HG03558 (cell line): ENCODE measurements around the gene METTL1.
"Not testable (repeated sequence)": the region's sequence is repeated elsewhere in the genome, so short reads cannot be mapped to it uniquely, and the experiment has no call there.

Experiments used
- ATAC-seq: cut with Tn5 transposase; IDR thresholded peaks from one replicate; pipeline ENCODE4 v1.9.1; 2021; ENCODE audit warnings: moderate number of reproducible peaks; ENCODE audit not compliant: unreplicated experiment; ENCODE audit errors: extremely low read depth

METTL1 gene

GRCh38 chr12:57771873-57772428 is at the start of gene METTL1:
Gene METTL1, minus strand, starts transcription at chr12:57772105. Its CDS starts 22 bp downstream, at chr12:57772083.
- peak; percentile 45 for ATAC-seq

GRCh38 chr12:57821015-57821414 is 49.1 kb upstream of the METTL1 start:
- ATAC-seq, result not testable (repeated sequence)

GRCh38 chr12:57820119-57820518 is 48.2 kb upstream of the METTL1 start:
- ATAC-seq, result not testable (repeated sequence)

- ATAC-seq, result not testable (repeated sequence)
Measured at GRCh38 chr12:57817990-57818331, 46.1 kb upstream of the METTL1 start.

- ATAC-seq, result no peak
Measured at GRCh38 chr12:57817261-57817989, 45.5 kb upstream of the METTL1 start.

- ATAC-seq, result no peak
Measured at GRCh38 chr12:57816855-57817151, 44.9 kb upstream of the METTL1 start.

GRCh38 chr12:57816001-57816854 is 44.3 kb upstream of the METTL1 start:
- no peak for ATAC-seq

- ATAC-seq, result no peak
Measured at GRCh38 chr12:57815177-57816000, 43.5 kb upstream of the METTL1 start.

GRCh38 chr12:57813971-57814772 is 42.3 kb upstream of the METTL1 start:
- ATAC-seq, result no peak

GRCh38 chr12:57813111-57813970 is 41.4 kb upstream of the METTL1 start:
- ATAC-seq, result no peak

- no peak for ATAC-seq
Measured at GRCh38 chr12:57811028-57811755, 39.3 kb upstream of the METTL1 start.

GRCh38 chr12:57810450-57810849 is 38.5 kb upstream of the METTL1 start:
- no peak for ATAC-seq

- no peak for ATAC-seq
Measured at GRCh38 chr12:57809425-57809824, 37.5 kb upstream of the METTL1 start.

- no peak for ATAC-seq
Measured at GRCh38 chr12:57808351-57808750, 36.4 kb upstream of the METTL1 start.

- no peak for ATAC-seq
Measured at GRCh38 chr12:57807285-57807684, 35.4 kb upstream of the METTL1 start.

GRCh38 chr12:57806677-57807076 is 34.8 kb upstream of the METTL1 start:
- no peak for ATAC-seq

- no peak for ATAC-seq
Measured at GRCh38 chr12:57803319-57803893, 31.5 kb upstream of the METTL1 start.

GRCh38 chr12:57802607-57803006 is 30.7 kb upstream of the METTL1 start:
- ATAC-seq, result no peak
